Right lobe of liver (tissue), 6 donors: Measurements from ENCODE around the gene IFI44L. TPM values are rescaled to one million over a fixed set of nuclear protein-coding genes. Genes with fewer than 3 reads are reported as not detected.

Experiments
- ATAC-seq, 4 donors: fragments of 200-7000 bp; cut with Tn5 transposase; one replicate each; pipeline ENCODE4 v1.9.1; 2020; ENCODE audit warnings: mild to moderate bottlenecking in 4 of 4, moderate library complexity in 4 of 4
- DNase-seq, 3 donors: peaks; one replicate each; pipeline ENCODE4 v3.0.0-alpha.2; 2020
- H3K27ac ChIP-seq, 3 donors: fragments of 200-600 bp; one replicate each; pipeline ENCODE4 v1.8.0; 2022
- H3K27me3 ChIP-seq, 2 donors: fragments of 200-600 bp; one replicate each; pipeline ENCODE4 v1.8.0; 2022
- H3K36me3 ChIP-seq, 4 donors: fragments of 200-600 bp; sonication (generic) in 1 of 4; one replicate each; pipeline versions ENCODE4 v1.5.1 to v1.8.0; 2017 to 2022; ENCODE audit warnings: control low read depth in 1 of 4
- H3K4me1 ChIP-seq, 4 donors: fragments of 200-600 bp; sonication (generic) in 1 of 4; one replicate each; pipeline versions ENCODE4 v1.5.1 to v1.8.0; 2017 to 2022; ENCODE audit warnings: control low read depth in 1 of 4
- H3K4me3 ChIP-seq, 3 donors: fragments of 200-600 bp; one replicate each; pipeline ENCODE4 v1.8.0; 2022
- H3K9me3 ChIP-seq, 4 donors: fragments of 200-600 bp; sonication (generic) in 1 of 4; one replicate each; pipeline versions ENCODE4 v1.5.1 to v1.8.0; 2017 to 2022; ENCODE audit warnings: control low read depth in 1 of 4
- POLR2A ChIP-seq: fragments of 450-650 bp; IDR thresholded peaks from one replicate; pipeline ENCODE4 v1.6.1; 2017; ENCODE audit warnings: antibody characterized with exemption, mild to moderate bottlenecking
- WGBS: methylation state at CpG from one replicate; pipeline ENCODE4 v1.1.6; 2018; ENCODE audit warnings: low coverage, low lambda C conversion rate; ENCODE audit not compliant: insufficient coverage; ENCODE audit errors: missing lambda C conversion rate; 5-methylcytosine and 5-hydroxymethylcytosine counted together
- intact Hi-C, 2 donors: fragments of 100-400 bp; cut with DNase I; formaldehyde crosslinking; loops; one replicate each; pipeline versions ENCODE4 v1.11.2 to v1.14.1; 2022
- total RNA-seq, 6 experiments: library from RNA; depleted of rRNA in 2 of 6; stranded (reverse); fragments of >200 nt in 2 of 6; fragmentation: NEBNext Ultra II Directional in 3 of 6; extraction: Animal tissue kit (Norgen Biotek cat#: 25700) in 3 of 6; gene quantifications; one replicate each; pipeline versions ENCODE4 v1.1.0 to v1.2.4, GENCODE V29; 2016 to 2023
- TF ChIP-seq, protein P1 (sequence below), 4 donors: fragments of 200-600 bp in 3 of 4; fragments of 450-650 bp in 1 of 4; IDR thresholded peaks; one replicate each; pipeline versions ENCODE4 v1.5.1 to v1.8.0; 2016 to 2022; ENCODE audit warnings: antibody characterized with exemption in 4 of 4, mild to moderate bottlenecking in 2 of 4
- donor health status: DM: no; HTN: yes; CAD: no.
- donor health status: DM: no; HTN: no; CAD: no.
- donor health status: DM: no; HTN: no; CAD: no.
- donor health status: DM: no; HTN: yes; CAD: no.
- donor health status: DM: no; HTN: yes; CAD: no.

The IFI44L gene
- total RNA-seq, 6 experiments from 2014 or later: 0.49 to 3.1 (median 1.7) TPM

- DNase-seq: no peak
- Histone ChIP-seq H3K36me3 (no peaks in the 10 kb centered on the region), H3K27me3 (no peaks in the 10 kb centered on the region), H3K9me3 (no peaks in the 10 kb centered on the region), H3K4me1 (no peaks in the 10 kb centered on the region), H3K27ac (no peak overlapping the region), H3K4me3 (no peak overlapping the region)
- no peak for ATAC-seq
- intact Hi-C loops: loop anchor here in 1 of 2 donors (5.0 kb wide), 1 partner anchor 60 kb away; no protein-coding TSS in a partner anchor
- 86% methylated on average over 3 of the region's 3 CpGs for WGBS
- TF ChIP-seq, protein P1, sequence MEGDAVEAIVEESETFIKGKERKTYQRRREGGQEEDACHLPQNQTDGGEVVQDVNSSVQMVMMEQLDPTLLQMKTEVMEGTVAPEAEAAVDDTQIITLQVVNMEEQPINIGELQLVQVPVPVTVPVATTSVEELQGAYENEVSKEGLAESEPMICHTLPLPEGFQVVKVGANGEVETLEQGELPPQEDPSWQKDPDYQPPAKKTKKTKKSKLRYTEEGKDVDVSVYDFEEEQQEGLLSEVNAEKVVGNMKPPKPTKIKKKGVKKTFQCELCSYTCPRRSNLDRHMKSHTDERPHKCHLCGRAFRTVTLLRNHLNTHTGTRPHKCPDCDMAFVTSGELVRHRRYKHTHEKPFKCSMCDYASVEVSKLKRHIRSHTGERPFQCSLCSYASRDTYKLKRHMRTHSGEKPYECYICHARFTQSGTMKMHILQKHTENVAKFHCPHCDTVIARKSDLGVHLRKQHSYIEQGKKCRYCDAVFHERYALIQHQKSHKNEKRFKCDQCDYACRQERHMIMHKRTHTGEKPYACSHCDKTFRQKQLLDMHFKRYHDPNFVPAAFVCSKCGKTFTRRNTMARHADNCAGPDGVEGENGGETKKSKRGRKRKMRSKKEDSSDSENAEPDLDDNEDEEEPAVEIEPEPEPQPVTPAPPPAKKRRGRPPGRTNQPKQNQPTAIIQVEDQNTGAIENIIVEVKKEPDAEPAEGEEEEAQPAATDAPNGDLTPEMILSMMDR (IDR thresholded peaks at IDR 0.05): no peak
- TF ChIP-seq POLR2A: no peak
Measured at GRCh38 chr1:78677788-78678187, 57.5 kb downstream of the IFI44L start.

DNA sequence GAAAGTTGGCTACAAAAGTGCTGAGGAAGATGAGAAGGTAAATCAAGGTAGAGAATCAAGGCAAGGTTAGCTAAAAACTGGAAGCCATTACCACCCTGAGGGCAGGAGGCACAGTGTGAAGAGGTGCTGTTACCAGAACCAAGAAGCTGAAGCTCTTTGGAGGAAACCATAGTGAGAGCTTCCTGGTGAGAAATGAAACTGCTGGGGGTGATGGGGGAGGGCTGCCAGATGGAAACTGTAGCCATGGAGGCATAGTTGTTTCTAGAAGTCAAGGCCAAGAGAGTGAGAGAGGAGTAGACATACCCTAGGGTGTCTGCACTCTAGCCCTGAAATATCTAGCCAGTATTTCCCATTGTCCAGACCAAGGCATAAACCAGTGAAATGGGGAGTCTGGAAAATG is 58.1 kb downstream of the IFI44L start:
- no peak for TF ChIP-seq POLR2A
- TF ChIP-seq, protein P1 (IDR thresholded peaks at IDR 0.05): no peak
- intact Hi-C loops: loop anchor here in 1 of 2 donors (5.0 kb wide), 1 partner anchor 61 kb away; no protein-coding TSS in a partner anchor
- no peaks in the 10 kb centered on the region for H3K4me1 ChIP-seq
- H3K27ac ChIP-seq: no peak overlapping the region
- H3K27me3 ChIP-seq: no peaks in the 10 kb centered on the region
- DNase-seq (no peak), ATAC-seq (peak in 1 of 4 donors; percentile 11)
- H3K9me3 ChIP-seq: no peaks in the 10 kb centered on the region
- H3K4me3 ChIP-seq: no peak overlapping the region
- no peaks in the 10 kb centered on the region for H3K36me3 ChIP-seq

DNA sequence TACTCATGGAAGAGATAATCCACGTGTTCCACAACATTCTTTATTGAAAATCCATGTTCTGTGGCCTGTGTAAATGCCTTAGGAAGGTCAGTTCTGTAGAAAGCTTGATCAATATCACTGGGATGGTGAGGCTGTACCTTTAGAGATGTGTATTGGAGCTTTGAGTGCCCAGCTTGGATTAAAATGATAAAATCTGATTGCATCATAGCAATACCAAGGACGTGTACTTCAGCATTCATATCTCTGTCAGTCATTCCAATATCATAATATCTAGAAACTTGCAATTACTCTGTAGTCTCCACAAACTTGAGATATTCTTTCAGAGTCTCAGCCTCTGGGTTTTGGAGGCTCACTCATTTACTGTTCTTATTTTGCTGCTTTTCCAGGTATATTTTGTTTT is 61.0 kb downstream of the IFI44L start:
- Histone ChIP-seq H3K36me3 (no peaks in the 10 kb centered on the region), H3K27me3 (no peaks in the 10 kb centered on the region), H3K27ac (no peak overlapping the region), H3K9me3 (no peaks in the 10 kb centered on the region), H3K4me1 (no peaks in the 10 kb centered on the region), H3K4me3 (no peak overlapping the region)
- intact Hi-C loops: no loop called here
- TF ChIP-seq, protein P1 (IDR thresholded peaks at IDR 0.05): no peak
- TF ChIP-seq POLR2A: no peak
- DNase-seq: no peak
- no peak for ATAC-seq
- WGBS: 49% methylated on average over 2 of the region's 2 CpGs

GRCh38 chr1:78682496-78682895 is 62.2 kb downstream of the IFI44L start:
- Histone ChIP-seq H3K27me3 (no peaks in the 10 kb centered on the region), H3K27ac (no peak overlapping the region), H3K9me3 (no peaks in the 10 kb centered on the region), H3K4me1 (peaks cover 0 to 8% (median 2%) of the 10 kb centered on the region in 4 donors), H3K36me3 (no peaks in the 10 kb centered on the region), H3K4me3 (no peak overlapping the region)
- TF ChIP-seq POLR2A: no peak
- TF ChIP-seq, protein P1 (IDR thresholded peaks at IDR 0.05): no peak
- ATAC-seq (no peak), DNase-seq (no peak)
- intact Hi-C loops: no loop called here
- WGBS: 47% methylated on average over 3 of the region's 3 CpGs

GRCh38 chr1:78683079-78683478 is 62.8 kb downstream of the IFI44L start:
- H3K4me3 ChIP-seq: no peak overlapping the region
- H3K27ac ChIP-seq: no peak overlapping the region
- no peaks in the 10 kb centered on the region for H3K9me3 ChIP-seq
- ATAC-seq (no peak), DNase-seq (no peak)
- intact Hi-C loops: no loop called here
- TF ChIP-seq POLR2A: no peak
- TF ChIP-seq, protein P1 (IDR thresholded peaks at IDR 0.05): no peak
- no peaks in the 10 kb centered on the region for H3K27me3 ChIP-seq
- WGBS: 68% methylated on average over 2 of the region's 2 CpGs
- H3K4me1 ChIP-seq: peaks cover 0 to 11% (median 3%) of the 10 kb centered on the region in 4 donors
- H3K36me3 ChIP-seq: no peaks in the 10 kb centered on the region
